HG02840 (cell line): ENCODE data around the gene BCL6.

ENCODE experiments used
- ATAC-seq: cut with Tn5 transposase; IDR thresholded peaks from one replicate; pipeline ENCODE4 v1.9.1; 2021; ENCODE audit warnings: mild to moderate bottlenecking, moderate library complexity, moderate number of reproducible peaks; ENCODE audit not compliant: unreplicated experiment, low FRiP score

The BCL6 gene

GRCh38 chr3:187763850-187764648 is 18.8 kb upstream of the BCL6 start:
- no peak for ATAC-seq

DNA sequence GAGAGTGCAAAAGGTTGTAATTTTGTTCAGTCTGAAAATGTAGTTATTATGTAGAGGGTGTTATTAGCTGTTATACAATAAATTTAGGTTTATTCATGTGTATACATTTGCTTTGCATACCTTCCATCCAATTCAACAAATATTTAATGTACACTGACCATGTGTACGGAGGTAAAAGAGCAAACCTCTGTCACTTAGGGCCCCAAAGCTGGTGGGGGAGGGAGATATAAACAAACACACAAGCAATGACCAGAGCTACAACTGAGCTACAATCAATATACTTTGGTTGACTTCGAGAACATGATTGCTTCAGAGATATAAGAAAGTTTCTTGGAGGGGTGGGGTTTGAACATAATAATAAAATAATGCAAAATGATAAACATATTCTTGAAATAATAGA is 17.5 kb upstream of the BCL6 start:
- no peak for ATAC-seq

- no peak for ATAC-seq
Measured at GRCh38 chr3:187759601-187760000, 14.3 kb upstream of the BCL6 start.

- no peak for ATAC-seq
Measured at GRCh38 chr3:187758318-187758955, 13.2 kb upstream of the BCL6 start.

DNA sequence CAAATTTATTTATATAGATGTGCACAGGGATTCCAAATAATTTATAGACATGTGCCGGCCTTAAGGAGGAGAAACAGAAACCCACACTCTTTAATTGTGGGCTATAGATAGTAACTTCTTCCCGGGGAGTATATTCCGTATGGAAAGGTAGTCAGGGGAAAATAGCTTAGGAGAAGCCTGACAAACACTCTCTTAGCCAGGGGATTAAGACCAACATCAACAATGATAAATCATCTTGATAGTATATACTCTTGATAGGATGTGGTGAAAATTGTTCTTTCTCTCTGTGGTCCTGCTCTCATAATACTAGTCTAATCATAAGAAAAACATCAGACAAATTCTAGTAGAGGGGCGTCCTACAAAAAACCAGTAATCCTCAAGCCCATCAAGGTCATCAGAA is 8.2 kb upstream of the BCL6 start:
- no peak for ATAC-seq

DNA sequence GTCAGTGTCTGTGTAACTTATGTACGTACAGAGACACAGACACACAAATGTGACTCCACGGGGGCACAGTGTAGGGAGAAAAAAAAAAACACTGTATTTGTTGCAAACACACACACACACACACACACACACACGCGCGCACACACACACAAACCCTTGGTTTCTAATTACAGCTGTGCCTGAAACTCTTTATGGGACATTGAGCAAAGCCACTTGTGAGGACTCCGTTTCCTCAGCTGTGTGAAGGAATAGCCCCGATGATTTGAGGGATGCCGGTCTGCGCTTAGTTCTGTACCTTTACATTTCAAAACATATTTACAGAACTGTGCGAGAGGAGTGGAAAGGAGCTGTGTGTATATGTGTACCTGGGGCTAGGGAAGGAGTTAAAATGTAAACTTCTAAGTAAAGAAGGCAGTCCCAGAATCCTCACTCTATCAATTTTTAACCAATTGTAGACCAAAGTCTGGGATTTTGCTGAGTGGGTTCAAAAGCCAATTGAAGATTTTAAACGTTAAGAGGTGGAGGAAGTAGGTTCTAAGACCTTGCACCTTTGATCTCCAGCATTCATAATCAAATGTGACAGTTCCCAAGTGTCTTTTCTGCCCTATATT is 5.3 kb upstream of the BCL6 start:
- no peak for ATAC-seq

GRCh38 chr3:187750006-187750512 is 4.8 kb upstream of the BCL6 start:
- no peak for ATAC-seq

- no peak for ATAC-seq
Measured at GRCh38 chr3:187748050-187748481, 2.8 kb upstream of the BCL6 start.

- ATAC-seq: no peak
Measured at GRCh38 chr3:187747506-187747905, 2.2 kb upstream of the BCL6 start.

GRCh38 chr3:187746442-187747281 is 1.4 kb upstream of the BCL6 start:
- ATAC-seq: no peak

DNA sequence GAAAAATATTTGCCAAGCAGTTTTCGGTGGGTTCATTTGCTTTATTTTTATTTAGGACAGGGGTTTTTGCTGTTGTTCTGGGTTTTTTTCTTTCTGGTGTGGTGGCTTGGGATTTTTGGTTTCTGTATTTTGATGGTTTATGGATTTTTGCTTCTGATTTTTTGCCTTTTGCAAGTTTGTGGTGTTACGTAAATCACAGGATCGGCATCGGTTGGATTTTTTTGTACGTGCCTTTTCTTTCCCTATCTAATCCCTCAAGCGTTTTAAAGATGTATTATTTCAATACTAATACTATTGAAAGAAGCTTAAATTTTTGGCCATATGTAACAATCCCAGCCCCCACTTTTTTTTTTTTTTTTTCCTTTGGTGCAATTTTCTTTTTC is 782 bp upstream of the BCL6 start:
- no peak for ATAC-seq

DNA sequence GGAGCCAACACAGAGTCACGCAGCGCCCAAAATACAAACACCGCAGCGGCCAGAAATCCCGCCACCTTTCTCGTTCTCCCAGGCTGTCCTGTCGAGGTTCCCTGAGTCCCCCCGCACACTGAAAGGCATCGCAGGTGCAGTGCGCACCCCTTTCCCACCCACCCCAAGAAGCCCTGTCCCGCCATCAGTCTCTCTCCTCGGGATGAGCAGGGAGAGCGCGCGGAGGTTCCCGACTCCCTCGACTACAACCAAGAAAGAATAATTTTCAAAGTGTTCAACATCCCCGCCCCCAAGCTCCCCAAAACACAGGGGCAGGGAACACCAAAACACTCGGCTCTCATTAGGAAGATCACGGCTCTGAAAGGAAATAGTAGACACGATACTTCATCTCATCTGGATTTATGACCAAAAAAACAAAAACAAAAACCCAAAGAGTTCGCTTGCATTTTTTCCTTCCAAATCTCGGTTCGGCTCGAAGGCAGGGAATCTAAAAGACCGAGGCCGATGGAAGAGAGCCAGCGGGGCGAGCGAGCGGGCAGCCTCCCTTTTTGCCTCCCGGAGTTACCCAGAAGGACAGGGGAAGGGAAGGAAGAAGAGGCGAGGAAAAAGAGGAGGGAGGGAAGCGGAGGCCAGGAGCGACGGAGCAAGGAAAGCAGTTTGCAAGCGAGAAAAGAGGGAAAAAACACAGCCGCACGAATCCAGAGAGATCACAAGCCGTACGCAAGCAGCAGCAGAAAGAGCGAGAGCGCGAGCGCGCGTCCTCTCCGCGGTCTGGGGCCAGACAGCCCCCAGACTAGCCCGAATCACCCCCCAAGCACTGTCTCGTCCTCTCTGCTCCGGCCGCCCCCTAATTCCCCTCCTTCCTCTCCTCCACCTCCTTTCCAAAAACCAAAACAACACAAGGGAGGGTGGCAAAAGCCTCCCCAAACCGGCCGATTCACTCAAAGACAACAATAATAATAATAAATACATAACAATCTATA is 808 bp downstream of the BCL6 start:
- no peak for ATAC-seq

GRCh38 chr3:187743195-187744141 is 1.8 kb downstream of the BCL6 start:
- ATAC-seq: no peak

DNA sequence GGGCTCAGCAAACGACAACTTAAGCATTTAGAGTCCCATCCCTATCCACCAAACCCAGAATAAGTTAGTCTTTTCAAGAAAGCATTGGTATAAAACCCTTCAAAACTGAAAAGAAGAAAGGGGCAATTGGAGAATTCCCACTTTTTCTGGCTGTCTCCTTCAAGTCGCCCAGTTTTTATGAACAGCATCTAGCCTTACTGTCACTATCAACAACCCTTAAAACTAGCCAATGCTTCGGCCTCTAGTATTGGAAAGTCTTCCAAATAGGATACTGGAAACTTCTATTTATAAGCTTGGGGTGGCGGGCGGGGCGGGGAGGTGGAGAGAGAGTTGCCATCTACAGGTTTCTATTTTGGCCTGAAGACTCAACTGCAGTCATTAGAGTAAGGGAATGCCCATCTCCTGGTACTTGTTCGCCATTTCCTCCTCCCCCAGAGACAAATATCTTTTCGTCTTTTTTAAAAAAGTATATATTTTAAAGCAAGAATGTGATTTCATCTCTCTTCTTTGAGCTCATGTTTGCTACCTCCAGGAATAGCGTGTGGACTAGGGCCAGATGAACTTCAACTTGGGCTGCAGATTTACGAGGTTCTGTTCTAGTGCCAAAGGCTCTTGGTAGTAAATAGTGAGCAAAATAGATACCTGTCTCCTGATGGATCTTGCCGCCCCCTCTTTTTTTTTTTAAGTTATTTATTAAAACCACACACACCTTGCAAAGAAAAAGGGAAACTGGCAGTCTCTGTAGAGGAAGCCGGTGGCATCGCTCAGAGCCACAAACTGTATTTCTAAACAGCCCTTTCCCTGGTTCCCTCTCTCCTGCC is 2.7 kb downstream of the BCL6 start:
- ATAC-seq: no peak

- ATAC-seq: no peak
Measured at GRCh38 chr3:187741403-187742350, 3.6 kb downstream of the BCL6 start.
